Glutamatergic neuron (in vitro differentiated cells): Measurements from ENCODE around the gene AXIN2. TPM values are rescaled to one million over a fixed set of nuclear protein-coding genes. Genes with fewer than 3 reads are reported as not detected.

Source experiments
- DNase-seq: peaks from one replicate; pipeline ENCODE4 v3.0.0; 2022
- H3K27ac Mint-ChIP-seq: one replicate; pipeline ENCODE4 v1.8.0; 2020; ENCODE audit warnings: mild to moderate bottlenecking, mixed read lengths, inconsistent platforms; ENCODE audit not compliant: unreplicated experiment
- H3K27me3 Mint-ChIP-seq: one replicate; pipeline ENCODE4 v1.8.0; 2020; ENCODE audit warnings: mild to moderate bottlenecking, moderate library complexity, mixed read lengths, inconsistent platforms; ENCODE audit not compliant: unreplicated experiment
- H3K36me3 Mint-ChIP-seq: one replicate; pipeline ENCODE4 v1.8.0; 2020; ENCODE audit warnings: mild to moderate bottlenecking, mixed read lengths, inconsistent platforms; ENCODE audit not compliant: unreplicated experiment
- H3K4me1 Mint-ChIP-seq: one replicate; pipeline ENCODE4 v1.8.0; 2020; ENCODE audit warnings: mild to moderate bottlenecking, low read depth, mixed read lengths, inconsistent platforms; ENCODE audit not compliant: unreplicated experiment
- H3K4me3 Mint-ChIP-seq: one replicate; pipeline ENCODE4 v1.8.0; 2020; ENCODE audit warnings: mild to moderate bottlenecking, mixed read lengths, inconsistent platforms; ENCODE audit not compliant: unreplicated experiment
- H3K9me3 Mint-ChIP-seq: one replicate; pipeline ENCODE4 v1.8.0; 2020; ENCODE audit warnings: mild to moderate bottlenecking, moderate library complexity, mixed read lengths, inconsistent platforms; ENCODE audit not compliant: unreplicated experiment
- CTCF ChIP-seq: fragments of 200-600 bp; sonication (generic); IDR thresholded peaks from one replicate; pipeline ENCODE4 v1.5.0; 2021; ENCODE audit not compliant: partially characterized antibody, unreplicated experiment
- total RNA-seq: library from RNA; stranded (reverse); fragmentation: NEBNext Ultra II Directional; extraction: Animal tissue kit (Norgen Biotek cat#: 25700); gene quantifications from one replicate; pipeline ENCODE4 v1.2.1, GENCODE V29; 2021; ENCODE audit not compliant: unreplicated experiment

The AXIN2 gene
- total RNA-seq, 1 donor from 2014 or later = 26.5 TPM

DNA sequence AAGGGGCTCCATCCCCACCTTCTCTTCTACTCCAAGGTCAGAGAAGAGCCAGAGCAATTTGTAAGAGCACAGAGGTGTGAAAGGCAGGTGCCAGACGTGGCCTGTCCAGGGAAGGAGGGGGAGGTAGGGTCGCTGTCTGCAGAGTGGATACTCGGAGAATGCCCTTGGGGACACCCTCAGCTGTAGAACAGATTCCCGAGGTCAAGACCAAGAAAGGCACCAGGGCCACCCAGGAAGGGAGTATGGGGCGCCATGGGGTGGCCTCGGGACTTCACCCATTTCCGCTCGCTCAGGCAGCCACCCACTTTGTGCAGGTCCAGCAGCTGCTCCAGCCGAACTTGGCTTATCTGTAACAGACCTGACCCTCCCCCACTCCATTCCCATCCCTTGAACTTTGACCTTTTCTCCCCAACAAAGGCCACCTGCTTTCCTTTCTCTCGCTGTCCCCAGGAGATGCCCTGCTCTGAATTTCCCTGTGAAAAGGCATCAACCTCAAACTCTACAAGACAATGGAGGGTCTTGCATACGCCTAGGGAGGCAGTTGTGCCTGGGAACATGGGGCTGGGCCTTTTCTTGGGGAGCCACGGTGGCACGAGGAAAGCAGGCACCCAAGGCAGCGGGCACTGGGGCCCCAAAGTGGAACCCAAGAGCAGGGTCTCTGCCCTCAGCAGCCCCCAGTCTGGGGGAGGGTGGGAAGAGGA lies 11.3 kb upstream of the AXIN2 start:
- H3K4me1 Mint-ChIP-seq = peaks cover 9% of the 10 kb centered on the region
- peak overlapping the region; percentile 52 for H3K4me3 Mint-ChIP-seq
- peak overlapping the region; percentile 43 for H3K27ac Mint-ChIP-seq
- no peaks in the 10 kb centered on the region for H3K36me3 Mint-ChIP-seq
- peaks cover 2% of the 10 kb centered on the region for H3K27me3 Mint-ChIP-seq
- TF ChIP-seq CTCF = no peak
- no peak for DNase-seq
- peaks cover 4% of the 10 kb centered on the region for H3K9me3 Mint-ChIP-seq

DNA sequence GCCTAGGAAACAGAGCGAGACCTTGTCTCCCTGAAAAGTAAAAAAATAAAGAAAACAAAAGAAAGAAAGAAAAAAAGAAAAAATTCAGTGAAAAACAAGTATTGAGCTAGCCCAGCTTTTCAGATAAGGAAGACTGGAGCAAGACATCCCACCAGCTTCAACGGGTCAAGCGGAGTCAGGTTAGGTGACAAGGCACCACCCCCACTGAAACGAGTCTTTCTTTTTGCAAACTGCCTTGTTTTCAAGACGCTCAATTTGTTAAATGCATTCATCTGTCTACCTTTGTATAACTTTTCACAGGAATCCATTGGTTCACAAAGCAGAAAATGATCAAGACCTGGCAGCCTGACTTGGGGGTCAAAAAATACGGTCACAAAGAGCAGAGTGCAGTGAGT lies 10.7 kb upstream of the AXIN2 start:
- Mint-ChIP-seq H3K4me1 (peaks cover 9% of the 10 kb centered on the region), H3K27me3 (peaks cover 2% of the 10 kb centered on the region), H3K27ac (no peak overlapping the region), H3K9me3 (peaks cover 4% of the 10 kb centered on the region), H3K4me3 (peak overlapping the region; percentile 44), H3K36me3 (no peaks in the 10 kb centered on the region)
- DNase-seq = no peak
- TF ChIP-seq CTCF = no peak

DNA sequence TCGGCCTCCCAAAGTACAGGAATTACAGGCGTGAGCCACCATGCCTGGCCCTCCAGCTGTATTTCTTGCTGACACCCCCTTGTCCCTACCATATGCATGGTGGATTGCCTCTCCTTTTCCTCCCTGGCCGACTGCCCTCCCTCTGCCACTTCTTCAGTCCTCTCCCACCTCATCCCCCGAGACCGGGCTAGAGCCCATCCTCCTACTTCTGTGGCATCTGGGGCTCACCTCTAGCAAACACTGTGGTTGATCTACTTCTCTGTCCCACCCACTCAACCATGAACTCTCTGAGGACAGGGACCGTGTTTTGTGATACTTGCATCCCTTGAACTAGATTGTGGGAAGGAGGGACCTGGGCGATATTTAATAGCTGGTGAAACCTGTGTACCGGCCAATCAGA lies 7.5 kb upstream of the AXIN2 start:
- no peak for TF ChIP-seq CTCF
- H3K4me3 Mint-ChIP-seq = no peak overlapping the region
- H3K4me1 Mint-ChIP-seq = peaks cover 9% of the 10 kb centered on the region
- peaks cover 2% of the 10 kb centered on the region for H3K27me3 Mint-ChIP-seq
- H3K27ac Mint-ChIP-seq = no peak overlapping the region
- no peaks in the 10 kb centered on the region for H3K36me3 Mint-ChIP-seq
- DNase-seq = no peak
- peaks cover 6% of the 10 kb centered on the region for H3K9me3 Mint-ChIP-seq

- H3K4me1 Mint-ChIP-seq = peaks cover 4% of the 10 kb centered on the region
- no peaks in the 10 kb centered on the region for H3K36me3 Mint-ChIP-seq
- peaks cover 5% of the 10 kb centered on the region for H3K9me3 Mint-ChIP-seq
- no peak overlapping the region for H3K4me3 Mint-ChIP-seq
- DNase-seq = no peak
- H3K27me3 Mint-ChIP-seq = peaks cover 2% of the 10 kb centered on the region
- no peak for TF ChIP-seq CTCF
- H3K27ac Mint-ChIP-seq = no peak overlapping the region
These were observed 6.1 kb upstream of the AXIN2 start for GRCh38 chr17:65567566-65567965.

DNA sequence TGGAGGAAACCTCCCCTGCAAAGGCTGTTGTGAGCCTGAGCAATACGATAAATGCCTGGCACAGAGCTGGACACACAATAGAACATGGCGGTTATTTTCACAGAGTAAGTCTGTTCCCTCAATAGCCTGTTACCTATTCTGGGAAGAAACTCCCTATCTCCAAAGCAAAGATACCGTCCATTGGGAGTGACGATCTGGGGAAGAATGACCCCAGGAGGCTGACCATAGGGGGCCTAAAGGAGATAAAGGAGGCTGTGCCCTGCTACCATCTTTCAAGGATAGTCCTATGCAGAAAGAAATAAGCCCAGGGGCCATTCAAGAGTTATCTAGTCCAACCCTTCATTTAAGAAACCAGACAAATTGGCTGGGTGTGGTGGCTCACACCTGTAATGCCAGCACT lies 4.1 kb upstream of the AXIN2 start:
- Mint-ChIP-seq H3K4me1 (peaks cover 3% of the 10 kb centered on the region), H3K27ac (no peak overlapping the region), H3K27me3 (peaks cover 7% of the 10 kb centered on the region), H3K9me3 (peaks cover 9% of the 10 kb centered on the region), H3K4me3 (no peak overlapping the region), H3K36me3 (no peaks in the 10 kb centered on the region)
- DNase-seq = no peak
- no peak for TF ChIP-seq CTCF
